Vagina (tissue), 2 donors: ENCODE measurements around the gene CAPN12. TPM values are rescaled to one million over a fixed set of nuclear protein-coding genes. Genes with fewer than 3 reads are reported as not detected.
A peak's percentile ranks its signal among the peaks of the same experiment; 100 is the strongest.

ENCODE experiments used
- DNase-seq, 2 donors: peaks; one replicate each; pipeline ENCODE4 v3.0.0-alpha.2; 2017; ENCODE audit errors: extremely low spot score in 2 of 2
- H3K27ac ChIP-seq: fragments of 200-600 bp; sonication (generic); one replicate; pipeline ENCODE4 v1.5.1; 2019
- H3K27me3 ChIP-seq: fragments of 200-600 bp; sonication (generic); one replicate; pipeline ENCODE4 v1.5.1; 2019
- H3K36me3 ChIP-seq, 2 donors: fragments of 200-600 bp; sonication (generic); one replicate each; pipeline ENCODE4 v1.5.1; 2017 to 2019
- H3K4me1 ChIP-seq: fragments of 200-600 bp; sonication (generic); one replicate; pipeline ENCODE4 v1.5.1; 2019
- H3K4me3 ChIP-seq, 2 donors: fragments of 200-600 bp; sonication (generic); 1 replicate in 1 of 2; 2 replicates in 1 of 2; pipeline ENCODE4 v1.5.1; 2016 to 2019
- H3K9me3 ChIP-seq: fragments of 200-600 bp; sonication (generic); one replicate; pipeline ENCODE4 v1.5.1; 2019
- POLR2A ChIP-seq, 2 donors: fragments of 450-650 bp; IDR thresholded peaks; one replicate each; pipeline ENCODE4 v1.6.1; 2017; ENCODE audit warnings: antibody characterized with exemption in 2 of 2, mild to moderate bottlenecking in 2 of 2, moderate library complexity in 2 of 2
- POLR2AphosphoS5 ChIP-seq, 2 donors: sonication (generic); formaldehyde crosslinking; IDR thresholded peaks; one replicate each; pipeline ENCODE4 v1.9.0; 2017; ENCODE audit warnings: antibody characterized with exemption in 2 of 2, mild to moderate bottlenecking in 2 of 2, low read depth in 1 of 2; ENCODE audit not compliant: insufficient read depth in 1 of 2
- intact Hi-C: fragments of 100-400 bp; cut with DNase I; formaldehyde crosslinking; loops from one replicate; pipeline ENCODE4 v1.15.1; 2023
- total RNA-seq: library from RNA; depleted of rRNA; stranded (reverse); fragments of >200 nt; gene quantifications from one replicate; pipeline ENCODE4 v1.2.3, GENCODE V29; 2016
- TF ChIP-seq, protein P1 (sequence below), 3 experiments: fragments of 450-650 bp in 2 of 3; fragments of 200-600 bp in 1 of 3; sonication (generic) in 1 of 3; IDR thresholded peaks; one replicate each; pipeline ENCODE4 v1.5.1; 2017 to 2019; ENCODE audit warnings: antibody characterized with exemption in 3 of 3, mild to moderate bottlenecking in 2 of 3, moderate library complexity in 2 of 3

The CAPN12 gene
- total RNA-seq, 1 donor from 2014 or later, result 9.6 TPM

GRCh38 chr19:38708413-38709024 is 35.8 kb downstream of the CAPN12 start:
- TF ChIP-seq POLR2AphosphoS5 (IDR thresholded peaks at IDR 0.05; ENCODE audit: insufficient read depth in 1 of 2, low read depth in 1 of 2) (no peak), POLR2A (IDR thresholded peaks at IDR 0.05) (no peak)
- TF ChIP-seq, protein P1, sequence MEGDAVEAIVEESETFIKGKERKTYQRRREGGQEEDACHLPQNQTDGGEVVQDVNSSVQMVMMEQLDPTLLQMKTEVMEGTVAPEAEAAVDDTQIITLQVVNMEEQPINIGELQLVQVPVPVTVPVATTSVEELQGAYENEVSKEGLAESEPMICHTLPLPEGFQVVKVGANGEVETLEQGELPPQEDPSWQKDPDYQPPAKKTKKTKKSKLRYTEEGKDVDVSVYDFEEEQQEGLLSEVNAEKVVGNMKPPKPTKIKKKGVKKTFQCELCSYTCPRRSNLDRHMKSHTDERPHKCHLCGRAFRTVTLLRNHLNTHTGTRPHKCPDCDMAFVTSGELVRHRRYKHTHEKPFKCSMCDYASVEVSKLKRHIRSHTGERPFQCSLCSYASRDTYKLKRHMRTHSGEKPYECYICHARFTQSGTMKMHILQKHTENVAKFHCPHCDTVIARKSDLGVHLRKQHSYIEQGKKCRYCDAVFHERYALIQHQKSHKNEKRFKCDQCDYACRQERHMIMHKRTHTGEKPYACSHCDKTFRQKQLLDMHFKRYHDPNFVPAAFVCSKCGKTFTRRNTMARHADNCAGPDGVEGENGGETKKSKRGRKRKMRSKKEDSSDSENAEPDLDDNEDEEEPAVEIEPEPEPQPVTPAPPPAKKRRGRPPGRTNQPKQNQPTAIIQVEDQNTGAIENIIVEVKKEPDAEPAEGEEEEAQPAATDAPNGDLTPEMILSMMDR (IDR thresholded peaks at IDR 0.05), result no peak
- peaks cover 65% of the 10 kb centered on the region for H3K4me1 ChIP-seq
- intact Hi-C loops, result no loop called here
- H3K27me3 ChIP-seq, result no peaks in the 10 kb centered on the region
- H3K27ac ChIP-seq, result peak overlapping the region; percentile 49
- no peak overlapping the region for H3K4me3 ChIP-seq
- peaks cover 2 to 80% of the 10 kb centered on the region in 2 donors for H3K36me3 ChIP-seq
- no peak for DNase-seq
- no peaks in the 10 kb centered on the region for H3K9me3 ChIP-seq

DNA sequence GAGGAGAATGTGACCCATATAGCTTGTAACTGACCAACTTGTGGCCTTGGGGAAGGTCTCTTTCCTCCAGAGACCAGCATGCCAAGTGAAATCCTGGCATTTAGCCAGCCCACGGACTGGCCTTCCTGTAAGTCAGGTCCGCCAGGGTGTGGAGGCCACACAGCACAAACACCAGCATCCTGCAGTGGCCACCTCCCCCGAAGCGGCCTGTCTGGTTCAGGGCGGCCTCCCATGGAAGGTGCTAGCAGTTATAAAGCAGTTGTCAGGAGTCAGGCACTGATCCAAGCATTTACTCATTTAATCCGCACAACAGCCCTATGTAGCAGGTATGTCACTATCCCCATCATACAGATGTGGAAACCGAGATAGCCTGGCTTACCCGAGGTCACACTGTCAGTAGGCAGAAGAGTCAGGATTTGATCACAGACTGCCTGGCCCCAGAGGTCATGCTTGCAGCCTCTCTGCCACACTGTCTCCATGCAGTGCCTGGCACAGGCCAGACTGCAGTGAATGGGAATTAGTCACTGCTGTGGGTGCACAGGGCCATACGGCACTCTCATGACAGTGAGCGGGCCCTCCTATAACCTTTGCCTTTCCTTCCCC is 36.7 kb downstream of the CAPN12 start:
- H3K27ac ChIP-seq, result peak overlapping the region; percentile 49
- H3K36me3 ChIP-seq, result peaks cover 2 to 84% of the 10 kb centered on the region in 2 donors
- intact Hi-C loops, result no loop called here
- no peak overlapping the region for H3K4me3 ChIP-seq
- no peak for DNase-seq
- H3K9me3 ChIP-seq, result no peaks in the 10 kb centered on the region
- TF ChIP-seq, protein P1 (IDR thresholded peaks at IDR 0.05), result no peak
- no peak for TF ChIP-seq POLR2A (IDR thresholded peaks at IDR 0.05)
- TF ChIP-seq POLR2AphosphoS5 (IDR thresholded peaks at IDR 0.05; ENCODE audit: insufficient read depth in 1 of 2, low read depth in 1 of 2), result peak; percentile 50 to 64
- no peaks in the 10 kb centered on the region for H3K27me3 ChIP-seq
- peaks cover 58% of the 10 kb centered on the region for H3K4me1 ChIP-seq

- TF ChIP-seq POLR2AphosphoS5 (IDR thresholded peaks at IDR 0.05; ENCODE audit: insufficient read depth in 1 of 2, low read depth in 1 of 2) (no peak), POLR2A (IDR thresholded peaks at IDR 0.05) (no peak)
- TF ChIP-seq, protein P1 (IDR thresholded peaks at IDR 0.05), result no peak
- intact Hi-C loops, result no loop called here
- Histone ChIP-seq H3K36me3 (peaks cover 2 to 83% of the 10 kb centered on the region in 2 donors), H3K27me3 (no peaks in the 10 kb centered on the region), H3K4me3 (no peak overlapping the region), H3K27ac (peak overlapping the region; percentile 49), H3K9me3 (no peaks in the 10 kb centered on the region), H3K4me1 (peaks cover 56% of the 10 kb centered on the region)
- DNase-seq, result no peak
These were observed 37.3 kb downstream of the CAPN12 start for GRCh38 chr19:38706792-38707511.

DNA sequence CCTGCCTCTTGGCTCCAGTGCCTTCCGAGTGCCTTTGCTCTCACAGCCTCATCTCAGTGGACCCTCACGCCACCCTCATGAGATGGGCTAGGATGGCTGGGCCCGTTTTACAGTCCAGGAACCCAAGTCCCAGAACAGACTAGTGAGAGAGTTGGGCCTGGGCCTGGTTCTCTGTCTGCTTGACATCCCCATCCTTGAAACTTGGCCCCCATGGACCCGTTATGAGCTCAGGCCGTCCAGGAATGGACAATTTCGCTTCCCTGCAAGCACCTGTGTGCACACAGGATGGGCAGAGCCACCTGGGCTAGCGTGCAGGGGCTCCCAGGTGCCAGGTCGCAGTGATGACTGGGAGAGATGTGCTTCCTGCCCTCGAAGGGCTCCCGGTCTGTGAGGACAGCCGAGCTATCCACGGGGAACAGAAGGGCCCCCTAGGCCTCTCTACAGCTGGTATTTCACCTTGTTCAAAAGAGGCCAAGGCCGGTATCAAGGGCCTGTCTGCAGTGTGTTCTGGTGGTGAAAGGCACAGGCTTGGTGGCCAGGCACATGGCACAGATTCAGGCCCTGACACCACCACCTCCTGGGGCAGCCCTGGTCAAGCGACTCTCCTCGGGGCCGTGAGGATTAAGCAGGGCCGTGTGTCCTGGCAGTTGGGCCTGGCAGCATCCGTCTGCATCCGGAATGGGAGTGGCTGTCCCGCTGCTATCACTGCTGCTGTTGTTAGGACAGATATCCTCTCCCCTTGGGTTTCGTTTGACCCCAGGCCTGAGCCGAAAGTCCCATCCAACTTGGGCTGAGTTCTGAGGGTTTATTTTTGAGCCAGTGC is 38.9 kb downstream of the CAPN12 start:
- peaks cover 2 to 82% of the 10 kb centered on the region in 2 donors for H3K36me3 ChIP-seq
- TF ChIP-seq POLR2AphosphoS5 (IDR thresholded peaks at IDR 0.05; ENCODE audit: insufficient read depth in 1 of 2, low read depth in 1 of 2) (peak in 1 of 2 donors; percentile 46), POLR2A (IDR thresholded peaks at IDR 0.05) (no peak)
- intact Hi-C loops, result no loop called here
- DNase-seq, result no peak
- H3K27ac ChIP-seq, result peak overlapping the region; percentile 49
- H3K27me3 ChIP-seq, result no peaks in the 10 kb centered on the region
- H3K4me3 ChIP-seq, result no peak overlapping the region
- H3K9me3 ChIP-seq, result no peaks in the 10 kb centered on the region
- H3K4me1 ChIP-seq, result peaks cover 50% of the 10 kb centered on the region

GRCh38 chr19:38704488-38705026 is 39.7 kb downstream of the CAPN12 start:
- H3K9me3 ChIP-seq, result no peaks in the 10 kb centered on the region

More at GRCh38 chr19:38704488-38705026, 39.7 kb downstream of the CAPN12 start:
- Histone ChIP-seq H3K27me3 (no peaks in the 10 kb centered on the region), H3K36me3 (peaks cover 2 to 75% of the 10 kb centered on the region in 2 donors), H3K4me1 (peaks cover 50% of the 10 kb centered on the region), H3K4me3 (no peak overlapping the region), H3K27ac (no peak overlapping the region)
- TF ChIP-seq POLR2A (IDR thresholded peaks at IDR 0.05), result no peak
- no peak for TF ChIP-seq POLR2AphosphoS5 (IDR thresholded peaks at IDR 0.05; ENCODE audit: insufficient read depth in 1 of 2, low read depth in 1 of 2)
- TF ChIP-seq, protein P1 (IDR thresholded peaks at IDR 0.05), result no peak
- no peak for DNase-seq
- intact Hi-C loops, result loop anchor here (5.0 kb wide), 1 partner anchor 57 kb away; the partner anchor contains the start of gene ACTN4
